H1 (cell line): ENCODE measurements around the gene ARHGAP12. TPM values are rescaled to one million over a fixed set of nuclear protein-coding genes. Genes with fewer than 3 reads are reported as not detected.

Experiments used
- CHD1 ChIP-seq: IDR thresholded peaks from 2 replicates; pipeline ENCODE4 v1.6.1; 2012; ENCODE audit warnings: low read depth, low read length, improper control_type of control experiment
- CHD2 ChIP-seq: IDR thresholded peaks from 2 replicates; pipeline ENCODE4 v1.6.1; 2012; ENCODE audit warnings: low read length, improper control_type of control experiment
- CREB1 ChIP-seq: IDR thresholded peaks from 2 replicates; pipeline ENCODE4 v1.6.1; 2012; ENCODE audit warnings: inconsistent platforms
- POLR2A ChIP-seq, 2 experiments: IDR thresholded peaks; 1 replicate in 1 of 2; 2 replicates in 1 of 2; pipeline ENCODE4 v1.6.1; 2011; ENCODE audit warnings: low read depth in 2 of 2, low read length in 2 of 2, mild to moderate bottlenecking in 2 of 2; ENCODE audit errors: control extremely low read depth in 1 of 2
- RNF2 ChIP-seq: fragments of 200-900, 300-1000 bp; sonication (generic); IDR thresholded peaks from 2 replicates; pipeline ENCODE4 v1.7.1; 2016; ENCODE audit warnings: borderline replicate concordance, low read depth, mild to moderate bottlenecking, antibody characterized with exemption, low read length; ENCODE audit not compliant: poor library complexity, severe bottlenecking; ENCODE audit errors: missing control alignments
- SP4 ChIP-seq: IDR thresholded peaks from 2 replicates; pipeline ENCODE4 v1.6.1; 2012; ENCODE audit warnings: low read length, inconsistent platforms
- TAF1 ChIP-seq: IDR thresholded peaks from 2 replicates; pipeline ENCODE4 v1.6.1; 2011; ENCODE audit warnings: mild to moderate bottlenecking, low read depth, low read length
- TBP ChIP-seq: IDR thresholded peaks from 2 replicates; pipeline ENCODE4 v1.6.1; 2011; ENCODE audit warnings: low read depth, low read length, improper control_type of control experiment
- polyA plus RNA-seq, 7 experiments: library from polyadenylated mRNA; depleted of rRNA in 3 of 7; stranded (reverse) in 5 of 7; unstranded in 2 of 7; fragments of >200 nt in 5 of 7; fragments of 200-250 nt in 2 of 7; gene quantifications; 1 replicate in 5 of 7; 2 replicates in 1 of 7; 4 replicates in 1 of 7; pipeline versions ENCODE4 v1.2.1 to v1.2.3, GENCODE V29; 2011 to 2013; ENCODE audit warnings: missing spikeins in 2 of 7, mixed read lengths in 2 of 7
- total RNA-seq: library from RNA; stranded (reverse); fragmentation: NEBNext Ultra II Directional; extraction: Animal tissue kit (Norgen Biotek cat#: 25700); gene quantifications from 2 replicates; pipeline ENCODE4 v1.2.1, GENCODE V29; 2021
- TF ChIP-seq, protein P1 (sequence below): fragments of 300-600 bp; sonication (generic); IDR thresholded peaks from 2 replicates; pipeline ENCODE4 v1.7.1; 2012; ENCODE audit warnings: low read length, moderate library complexity, mild to moderate bottlenecking, inconsistent platforms; ENCODE audit not compliant: insufficient replicate concordance

The ARHGAP12 gene
- total and polyA plus RNA-seq, 2 of the 8 experiments (the other 6 are each of a cell fraction or from before 2014, with no cell fraction given), result 10.1 to 39.0 TPM

DNA sequence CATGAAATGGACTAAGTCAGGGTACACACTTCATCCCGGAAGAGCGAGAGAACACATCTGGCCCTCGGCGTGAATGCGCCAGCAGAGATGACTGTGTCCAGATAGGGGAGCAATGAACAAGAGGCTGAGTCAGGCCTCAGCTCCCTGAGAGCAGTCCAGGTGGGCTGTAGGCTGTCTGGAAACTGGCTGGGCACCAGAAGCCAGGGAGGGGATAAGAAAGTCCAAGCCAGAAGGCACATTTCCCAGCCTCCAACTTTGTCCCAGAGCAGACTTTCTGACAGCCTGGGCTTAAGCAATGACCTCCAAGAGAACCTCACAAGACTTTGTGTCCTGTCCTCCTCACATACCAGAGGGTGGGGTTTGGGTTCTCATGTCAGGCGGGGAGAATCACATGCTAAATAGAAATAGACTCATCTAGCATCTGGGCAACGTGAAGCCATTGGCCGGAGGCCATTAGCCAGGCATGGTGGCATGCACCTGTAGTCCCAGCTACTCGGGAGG is 157.2 kb downstream of the ARHGAP12 start (continued):
- TF ChIP-seq, protein P1, sequence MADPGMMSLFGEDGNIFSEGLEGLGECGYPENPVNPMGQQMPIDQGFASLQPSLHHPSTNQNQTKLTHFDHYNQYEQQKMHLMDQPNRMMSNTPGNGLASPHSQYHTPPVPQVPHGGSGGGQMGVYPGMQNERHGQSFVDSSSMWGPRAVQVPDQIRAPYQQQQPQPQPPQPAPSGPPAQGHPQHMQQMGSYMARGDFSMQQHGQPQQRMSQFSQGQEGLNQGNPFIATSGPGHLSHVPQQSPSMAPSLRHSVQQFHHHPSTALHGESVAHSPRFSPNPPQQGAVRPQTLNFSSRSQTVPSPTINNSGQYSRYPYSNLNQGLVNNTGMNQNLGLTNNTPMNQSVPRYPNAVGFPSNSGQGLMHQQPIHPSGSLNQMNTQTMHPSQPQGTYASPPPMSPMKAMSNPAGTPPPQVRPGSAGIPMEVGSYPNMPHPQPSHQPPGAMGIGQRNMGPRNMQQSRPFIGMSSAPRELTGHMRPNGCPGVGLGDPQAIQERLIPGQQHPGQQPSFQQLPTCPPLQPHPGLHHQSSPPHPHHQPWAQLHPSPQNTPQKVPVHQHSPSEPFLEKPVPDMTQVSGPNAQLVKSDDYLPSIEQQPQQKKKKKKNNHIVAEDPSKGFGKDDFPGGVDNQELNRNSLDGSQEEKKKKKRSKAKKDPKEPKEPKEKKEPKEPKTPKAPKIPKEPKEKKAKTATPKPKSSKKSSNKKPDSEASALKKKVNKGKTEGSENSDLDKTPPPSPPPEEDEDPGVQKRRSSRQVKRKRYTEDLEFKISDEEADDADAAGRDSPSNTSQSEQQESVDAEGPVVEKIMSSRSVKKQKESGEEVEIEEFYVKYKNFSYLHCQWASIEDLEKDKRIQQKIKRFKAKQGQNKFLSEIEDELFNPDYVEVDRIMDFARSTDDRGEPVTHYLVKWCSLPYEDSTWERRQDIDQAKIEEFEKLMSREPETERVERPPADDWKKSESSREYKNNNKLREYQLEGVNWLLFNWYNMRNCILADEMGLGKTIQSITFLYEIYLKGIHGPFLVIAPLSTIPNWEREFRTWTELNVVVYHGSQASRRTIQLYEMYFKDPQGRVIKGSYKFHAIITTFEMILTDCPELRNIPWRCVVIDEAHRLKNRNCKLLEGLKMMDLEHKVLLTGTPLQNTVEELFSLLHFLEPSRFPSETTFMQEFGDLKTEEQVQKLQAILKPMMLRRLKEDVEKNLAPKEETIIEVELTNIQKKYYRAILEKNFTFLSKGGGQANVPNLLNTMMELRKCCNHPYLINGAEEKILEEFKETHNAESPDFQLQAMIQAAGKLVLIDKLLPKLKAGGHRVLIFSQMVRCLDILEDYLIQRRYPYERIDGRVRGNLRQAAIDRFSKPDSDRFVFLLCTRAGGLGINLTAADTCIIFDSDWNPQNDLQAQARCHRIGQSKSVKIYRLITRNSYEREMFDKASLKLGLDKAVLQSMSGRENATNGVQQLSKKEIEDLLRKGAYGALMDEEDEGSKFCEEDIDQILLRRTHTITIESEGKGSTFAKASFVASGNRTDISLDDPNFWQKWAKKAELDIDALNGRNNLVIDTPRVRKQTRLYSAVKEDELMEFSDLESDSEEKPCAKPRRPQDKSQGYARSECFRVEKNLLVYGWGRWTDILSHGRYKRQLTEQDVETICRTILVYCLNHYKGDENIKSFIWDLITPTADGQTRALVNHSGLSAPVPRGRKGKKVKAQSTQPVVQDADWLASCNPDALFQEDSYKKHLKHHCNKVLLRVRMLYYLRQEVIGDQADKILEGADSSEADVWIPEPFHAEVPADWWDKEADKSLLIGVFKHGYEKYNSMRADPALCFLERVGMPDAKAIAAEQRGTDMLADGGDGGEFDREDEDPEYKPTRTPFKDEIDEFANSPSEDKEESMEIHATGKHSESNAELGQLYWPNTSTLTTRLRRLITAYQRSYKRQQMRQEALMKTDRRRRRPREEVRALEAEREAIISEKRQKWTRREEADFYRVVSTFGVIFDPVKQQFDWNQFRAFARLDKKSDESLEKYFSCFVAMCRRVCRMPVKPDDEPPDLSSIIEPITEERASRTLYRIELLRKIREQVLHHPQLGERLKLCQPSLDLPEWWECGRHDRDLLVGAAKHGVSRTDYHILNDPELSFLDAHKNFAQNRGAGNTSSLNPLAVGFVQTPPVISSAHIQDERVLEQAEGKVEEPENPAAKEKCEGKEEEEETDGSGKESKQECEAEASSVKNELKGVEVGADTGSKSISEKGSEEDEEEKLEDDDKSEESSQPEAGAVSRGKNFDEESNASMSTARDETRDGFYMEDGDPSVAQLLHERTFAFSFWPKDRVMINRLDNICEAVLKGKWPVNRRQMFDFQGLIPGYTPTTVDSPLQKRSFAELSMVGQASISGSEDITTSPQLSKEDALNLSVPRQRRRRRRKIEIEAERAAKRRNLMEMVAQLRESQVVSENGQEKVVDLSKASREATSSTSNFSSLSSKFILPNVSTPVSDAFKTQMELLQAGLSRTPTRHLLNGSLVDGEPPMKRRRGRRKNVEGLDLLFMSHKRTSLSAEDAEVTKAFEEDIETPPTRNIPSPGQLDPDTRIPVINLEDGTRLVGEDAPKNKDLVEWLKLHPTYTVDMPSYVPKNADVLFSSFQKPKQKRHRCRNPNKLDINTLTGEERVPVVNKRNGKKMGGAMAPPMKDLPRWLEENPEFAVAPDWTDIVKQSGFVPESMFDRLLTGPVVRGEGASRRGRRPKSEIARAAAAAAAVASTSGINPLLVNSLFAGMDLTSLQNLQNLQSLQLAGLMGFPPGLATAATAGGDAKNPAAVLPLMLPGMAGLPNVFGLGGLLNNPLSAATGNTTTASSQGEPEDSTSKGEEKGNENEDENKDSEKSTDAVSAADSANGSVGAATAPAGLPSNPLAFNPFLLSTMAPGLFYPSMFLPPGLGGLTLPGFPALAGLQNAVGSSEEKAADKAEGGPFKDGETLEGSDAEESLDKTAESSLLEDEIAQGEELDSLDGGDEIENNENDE, result no peak
- TF ChIP-seq POLR2A (IDR thresholded peaks at IDR 0.05; ENCODE audit: control extremely low read depth in 1 of 2, low read depth in 2 of 2, low read length in 2 of 2) (no peak), SP4 (no peak), TAF1 (no peak), TBP (no peak), CREB1 (no peak), CHD2 (no peak), RNF2 (no peak), CHD1 (no peak)
